ENCODE measurements around the gene SHOX. TPM values are rescaled to one million over a fixed set of nuclear protein-coding genes. Genes with fewer than 3 reads are reported as not detected.

SHOX gene
- total and polyA plus RNA-seq, 4 experiments from 2014 or later: not detected

- peaks cover 0 to 6% (median 2%) of the 10 kb centered on the region in 4 donors for H3K4me1 Mint-ChIP-seq
- no peaks in the 10 kb centered on the region for H3K27me3 ChIP-seq (ENCODE audit: insufficient read depth, low read length)
- H3K9me3 Mint-ChIP-seq: peaks cover 0 to 38% (median 17%) of the 10 kb centered on the region in 8 donors
- H3K36me3 Mint-ChIP-seq: no peaks in the 10 kb centered on the region
- no peak overlapping the region for H3K4me3 ChIP-seq (ENCODE audit: low read length in 2 of 2)
- ChIA-PET CTCF (ENCODE audit: partially characterized antibody) (no interaction called here), POLR2A (ENCODE audit: partially characterized antibody) (no interaction called here)
- H3K4me1 ChIP-seq (ENCODE audit: insufficient read depth, low read length): no peaks in the 10 kb centered on the region
- no peak for DNase-seq
- intact Hi-C loops (cut with micrococcal nuclease): no loop called here
- H3K27me3 Mint-ChIP-seq: peaks cover 0 to 1% of the 10 kb centered on the region in 2 donors
- no peak overlapping the region for H3K4me3 Mint-ChIP-seq
- H3K27ac Mint-ChIP-seq: no peak overlapping the region
- peaks cover 0 to 3% of the 10 kb centered on the region in 2 donors for H3K9me3 ChIP-seq (ENCODE audit: control insufficient read depth in 1 of 2, low read length in 2 of 2)
- H3K27ac ChIP-seq (ENCODE audit: low read depth, low read length): no peak overlapping the region
- no peaks in the 10 kb centered on the region for H3K36me3 ChIP-seq (ENCODE audit: insufficient read depth, low read length)
These were observed 64.2 kb downstream of the SHOX start for GRCh38 chrX:694800-695199.

GRCh38 chrX:698206-698605 lies 67.6 kb downstream of the SHOX start:
- Histone ChIP-seq H3K4me3 (ENCODE audit: low read length in 2 of 2) (no peak overlapping the region), H3K27me3 (ENCODE audit: insufficient read depth, low read length) (no peaks in the 10 kb centered on the region), H3K9me3 (ENCODE audit: control insufficient read depth in 1 of 2, low read length in 2 of 2) (peaks cover 0 to 3% of the 10 kb centered on the region in 2 donors), H3K4me1 (ENCODE audit: insufficient read depth, low read length) (no peaks in the 10 kb centered on the region), H3K27ac (ENCODE audit: low read depth, low read length) (no peak overlapping the region), H3K36me3 (ENCODE audit: insufficient read depth, low read length) (no peaks in the 10 kb centered on the region)
- H3K9me3 Mint-ChIP-seq: peaks cover 0 to 34% (median 16%) of the 10 kb centered on the region in 8 donors
- ChIA-PET POLR2A (ENCODE audit: partially characterized antibody) (no interaction called here), CTCF (ENCODE audit: partially characterized antibody) (no interaction called here)
- H3K4me3 Mint-ChIP-seq: peak overlapping the region in 1 of 8 donors; percentile 24
- peaks cover 1% of the 10 kb centered on the region in 2 donors for H3K27me3 Mint-ChIP-seq
- H3K27ac Mint-ChIP-seq: no peak overlapping the region
- intact Hi-C loops (cut with micrococcal nuclease): no loop called here
- H3K4me1 Mint-ChIP-seq: peaks cover 0 to 6% (median 2%) of the 10 kb centered on the region in 4 donors
- no peaks in the 10 kb centered on the region for H3K36me3 Mint-ChIP-seq
- DNase-seq: no peak

- Histone ChIP-seq H3K27ac (ENCODE audit: low read depth, low read length) (no peak overlapping the region), H3K4me1 (ENCODE audit: insufficient read depth, low read length) (no peaks in the 10 kb centered on the region), H3K4me3 (ENCODE audit: low read length in 2 of 2) (no peak overlapping the region), H3K27me3 (ENCODE audit: insufficient read depth, low read length) (no peaks in the 10 kb centered on the region), H3K9me3 (ENCODE audit: control insufficient read depth in 1 of 2, low read length in 2 of 2) (no peaks in the 10 kb centered on the region), H3K36me3 (ENCODE audit: insufficient read depth, low read length) (no peaks in the 10 kb centered on the region)
- DNase-seq: no peak
- peaks cover 0 to 6% (median 2%) of the 10 kb centered on the region in 4 donors for H3K4me1 Mint-ChIP-seq
- peaks cover 1% of the 10 kb centered on the region in 2 donors for H3K27me3 Mint-ChIP-seq
- H3K27ac Mint-ChIP-seq: no peak overlapping the region
- intact Hi-C loops (cut with micrococcal nuclease): no loop called here
- no peaks in the 10 kb centered on the region for H3K36me3 Mint-ChIP-seq
- ChIA-PET CTCF (ENCODE audit: partially characterized antibody) (no interaction called here), POLR2A (ENCODE audit: partially characterized antibody) (no interaction called here)
- H3K4me3 Mint-ChIP-seq: peak overlapping the region in 1 of 8 donors; percentile 36
- H3K9me3 Mint-ChIP-seq: peaks cover 0 to 26% (median 13%) of the 10 kb centered on the region in 8 donors
These were observed 70.3 kb downstream of the SHOX start for GRCh38 chrX:700936-701335.

GRCh38 chrX:701673-702072 lies 71.1 kb downstream of the SHOX start:
- Mint-ChIP-seq H3K36me3 (no peaks in the 10 kb centered on the region), H3K4me1 (peaks cover 0 to 6% (median 2%) of the 10 kb centered on the region in 4 donors), H3K27me3 (peaks cover 1% of the 10 kb centered on the region in 2 donors), H3K9me3 (peaks cover 3 to 29% (median 16%) of the 10 kb centered on the region in 8 donors), H3K27ac (no peak overlapping the region), H3K4me3 (no peak overlapping the region)
- ChIA-PET POLR2A (ENCODE audit: partially characterized antibody) (no interaction called here), CTCF (ENCODE audit: partially characterized antibody) (no interaction called here)
- no peak for DNase-seq
- Histone ChIP-seq H3K36me3 (ENCODE audit: insufficient read depth, low read length) (no peaks in the 10 kb centered on the region), H3K27ac (ENCODE audit: low read depth, low read length) (no peak overlapping the region), H3K9me3 (ENCODE audit: control insufficient read depth in 1 of 2, low read length in 2 of 2) (no peaks in the 10 kb centered on the region), H3K4me3 (ENCODE audit: low read length in 2 of 2) (no peak overlapping the region), H3K27me3 (ENCODE audit: insufficient read depth, low read length) (no peaks in the 10 kb centered on the region), H3K4me1 (ENCODE audit: insufficient read depth, low read length) (no peaks in the 10 kb centered on the region)
- intact Hi-C loops (cut with micrococcal nuclease): no loop called here

- Histone ChIP-seq H3K27me3 (ENCODE audit: insufficient read depth, low read length) (no peaks in the 10 kb centered on the region), H3K4me1 (ENCODE audit: insufficient read depth, low read length) (no peaks in the 10 kb centered on the region), H3K36me3 (ENCODE audit: insufficient read depth, low read length) (no peaks in the 10 kb centered on the region), H3K9me3 (ENCODE audit: control insufficient read depth in 1 of 2, low read length in 2 of 2) (no peaks in the 10 kb centered on the region), H3K27ac (ENCODE audit: low read depth, low read length) (no peak overlapping the region), H3K4me3 (ENCODE audit: low read length in 2 of 2) (no peak overlapping the region)
- CTCF ChIA-PET (ENCODE audit: partially characterized antibody): no interaction called here
- H3K36me3 Mint-ChIP-seq: no peaks in the 10 kb centered on the region
- peaks cover 0 to 1% of the 10 kb centered on the region in 2 donors for H3K27me3 Mint-ChIP-seq
- DNase-seq: no peak
- POLR2A ChIA-PET (ENCODE audit: partially characterized antibody): no interaction called here
- H3K9me3 Mint-ChIP-seq: peaks cover 3 to 32% (median 14%) of the 10 kb centered on the region in 8 donors
- H3K4me1 Mint-ChIP-seq: peaks cover 0 to 2% (median 0%) of the 10 kb centered on the region in 4 donors
- intact Hi-C loops (cut with micrococcal nuclease): no loop called here
- no peak overlapping the region for H3K27ac Mint-ChIP-seq
- no peak overlapping the region for H3K4me3 Mint-ChIP-seq
These were observed 72.9 kb downstream of the SHOX start for GRCh38 chrX:703466-703865.

- Mint-ChIP-seq H3K4me1 (no peaks in the 10 kb centered on the region), H3K27ac (no peak overlapping the region), H3K27me3 (peaks cover 0 to 1% of the 10 kb centered on the region in 2 donors), H3K9me3 (peaks cover 3 to 32% (median 14%) of the 10 kb centered on the region in 8 donors), H3K4me3 (no peak overlapping the region), H3K36me3 (no peaks in the 10 kb centered on the region)
- H3K27ac ChIP-seq (ENCODE audit: low read depth, low read length): no peak overlapping the region
- H3K36me3 ChIP-seq (ENCODE audit: insufficient read depth, low read length): no peaks in the 10 kb centered on the region
- no peaks in the 10 kb centered on the region for H3K9me3 ChIP-seq (ENCODE audit: control insufficient read depth in 1 of 2, low read length in 2 of 2)
- intact Hi-C loops (cut with micrococcal nuclease): no loop called here
- H3K4me1 ChIP-seq (ENCODE audit: insufficient read depth, low read length): no peaks in the 10 kb centered on the region
- DNase-seq: no peak
- no peak overlapping the region for H3K4me3 ChIP-seq (ENCODE audit: low read length in 2 of 2)
- CTCF ChIA-PET (ENCODE audit: partially characterized antibody): no interaction called here
- H3K27me3 ChIP-seq (ENCODE audit: insufficient read depth, low read length): no peaks in the 10 kb centered on the region
- POLR2A ChIA-PET (ENCODE audit: partially characterized antibody): no interaction called here
These were observed 73.3 kb downstream of the SHOX start for GRCh38 chrX:703866-704265.

Other genes starting within 250 kb of the SHOX start
- 10 to 100 TPM; 42.3 to 45.2 TPM for gene PPP2R3B, start 243.9 kb upstream of the SHOX start, total RNA-seq
- gene PPP2R3B, start 243.9 kb upstream of the SHOX start, polyA plus RNA-seq: 1 to 10 TPM; 8.0 to 8.4 TPM